H7 (cell line): Measurements from ENCODE around the gene PHB1. TPM values are rescaled to one million over a fixed set of nuclear protein-coding genes. Genes with fewer than 3 reads are reported as not detected.
"Not testable (repeated sequence)": the region's sequence is repeated elsewhere in the genome, so short reads cannot be mapped to it uniquely, and the experiment has no call there.

Source experiments
- DNase-seq: peaks from one replicate; pipeline ENCODE4 v3.0.0; 2012
- H3K27me3 ChIP-seq: 2 replicates; pipeline ENCODE4 v1.6.0; 2011; ENCODE audit warnings: mild to moderate bottlenecking, low read length; ENCODE audit not compliant: control insufficient read depth, insufficient read depth
- H3K36me3 ChIP-seq: replicated peaks from 2 replicates; pipeline ENCODE4 v1.5.1; 2011; ENCODE audit warnings: low read length; ENCODE audit not compliant: control insufficient read depth, insufficient read depth
- H3K4me3 ChIP-seq: 2 replicates; pipeline ENCODE4 v1.5.1; 2011; ENCODE audit warnings: low read depth, mild to moderate bottlenecking, control low read depth, low read length, moderate library complexity; ENCODE audit not compliant: insufficient read depth
- total RNA-seq: library from RNA; depleted of rRNA; stranded (reverse); fragments of >200 nt; shearing (Covaris generic); gene quantifications from 2 replicates; pipeline ENCODE4 v1.2.3, GENCODE V29; 2014

PHB1 gene
- total RNA-seq, 1 experiment from 2014 or later = 384 TPM

GRCh38 chr17:49404906-49405305 lies 9.8 kb downstream of the PHB1 start:
- Histone ChIP-seq H3K4me3 (no peak overlapping the region), H3K36me3 (peaks cover 41% of the 10 kb centered on the region), H3K27me3 (no peaks in the 10 kb centered on the region)
- DNase-seq = no peak

GRCh38 chr17:49404361-49404760 lies 10.3 kb downstream of the PHB1 start:
- no peaks in the 10 kb centered on the region for H3K27me3 ChIP-seq
- DNase-seq = no peak
- no peak overlapping the region for H3K4me3 ChIP-seq
- peaks cover 40% of the 10 kb centered on the region for H3K36me3 ChIP-seq

GRCh38 chr17:49403514-49404289 lies 11.0 kb downstream of the PHB1 start:
- no peak for DNase-seq
- no peak overlapping the region for H3K4me3 ChIP-seq
- no peaks in the 10 kb centered on the region for H3K27me3 ChIP-seq
- peaks cover 37% of the 10 kb centered on the region for H3K36me3 ChIP-seq

- no peaks in the 10 kb centered on the region for H3K27me3 ChIP-seq
- H3K36me3 ChIP-seq = peaks cover 35% of the 10 kb centered on the region
- no peak overlapping the region for H3K4me3 ChIP-seq
- DNase-seq = no peak
Measured at GRCh38 chr17:49402706-49403105, 12.0 kb downstream of the PHB1 start.

- no peak overlapping the region for H3K4me3 ChIP-seq
Measured at GRCh38 chr17:49401971-49402611, 12.6 kb downstream of the PHB1 start.

GRCh38 chr17:49399995-49400394 lies 14.7 kb downstream of the PHB1 start:
- no peak overlapping the region for H3K4me3 ChIP-seq
- no peaks in the 10 kb centered on the region for H3K27me3 ChIP-seq
- no peak for DNase-seq
- peaks cover 10% of the 10 kb centered on the region for H3K36me3 ChIP-seq

More at GRCh38 chr17:49401971-49402611, 12.6 kb downstream of the PHB1 start:
- H3K27me3 ChIP-seq = no peaks in the 10 kb centered on the region
- DNase-seq = no peak
- peaks cover 30% of the 10 kb centered on the region for H3K36me3 ChIP-seq

GRCh38 chr17:49397586-49397985 lies 17.1 kb downstream of the PHB1 start:
- no peaks in the 10 kb centered on the region for H3K36me3 ChIP-seq
- H3K27me3 ChIP-seq = no peaks in the 10 kb centered on the region
- DNase-seq = no peak
- no peak overlapping the region for H3K4me3 ChIP-seq

- Histone ChIP-seq H3K27me3 (no peaks in the 10 kb centered on the region), H3K4me3 (no peak overlapping the region), H3K36me3 (no peaks in the 10 kb centered on the region)
- no peak for DNase-seq
Measured at GRCh38 chr17:49393491-49394255, 21.0 kb downstream of the PHB1 start.

- H3K4me3 ChIP-seq = no peak overlapping the region
- no peak for DNase-seq
- H3K27me3 ChIP-seq = no peaks in the 10 kb centered on the region
- no peaks in the 10 kb centered on the region for H3K36me3 ChIP-seq
Measured at GRCh38 chr17:49390548-49391324, 23.9 kb downstream of the PHB1 start.

- H3K27me3 ChIP-seq, H3K36me3 ChIP-seq, DNase-seq, H3K4me3 ChIP-seq: not testable (repeated sequence)
Measured at GRCh38 chr17:49389514-49390347, 25.0 kb downstream of the PHB1 start.

- no peak for DNase-seq
- no peak overlapping the region for H3K4me3 ChIP-seq
- H3K27me3 ChIP-seq = no peaks in the 10 kb centered on the region
- no peaks in the 10 kb centered on the region for H3K36me3 ChIP-seq
Measured at GRCh38 chr17:49388692-49389513, 25.8 kb downstream of the PHB1 start.

GRCh38 chr17:49388290-49388640 lies 26.4 kb downstream of the PHB1 start:
- DNase-seq = no peak
- Histone ChIP-seq H3K36me3 (no peaks in the 10 kb centered on the region), H3K4me3 (no peak overlapping the region), H3K27me3 (no peaks in the 10 kb centered on the region)
